Measurements from ENCODE around the gene PLA2R1. TPM values are rescaled to one million over a fixed set of nuclear protein-coding genes. Genes with fewer than 3 reads are reported as not detected.

PLA2R1 gene
- total and polyA plus RNA-seq, 8 donors, result 0.31 to 6.8 (median 3.3) TPM

DNA sequence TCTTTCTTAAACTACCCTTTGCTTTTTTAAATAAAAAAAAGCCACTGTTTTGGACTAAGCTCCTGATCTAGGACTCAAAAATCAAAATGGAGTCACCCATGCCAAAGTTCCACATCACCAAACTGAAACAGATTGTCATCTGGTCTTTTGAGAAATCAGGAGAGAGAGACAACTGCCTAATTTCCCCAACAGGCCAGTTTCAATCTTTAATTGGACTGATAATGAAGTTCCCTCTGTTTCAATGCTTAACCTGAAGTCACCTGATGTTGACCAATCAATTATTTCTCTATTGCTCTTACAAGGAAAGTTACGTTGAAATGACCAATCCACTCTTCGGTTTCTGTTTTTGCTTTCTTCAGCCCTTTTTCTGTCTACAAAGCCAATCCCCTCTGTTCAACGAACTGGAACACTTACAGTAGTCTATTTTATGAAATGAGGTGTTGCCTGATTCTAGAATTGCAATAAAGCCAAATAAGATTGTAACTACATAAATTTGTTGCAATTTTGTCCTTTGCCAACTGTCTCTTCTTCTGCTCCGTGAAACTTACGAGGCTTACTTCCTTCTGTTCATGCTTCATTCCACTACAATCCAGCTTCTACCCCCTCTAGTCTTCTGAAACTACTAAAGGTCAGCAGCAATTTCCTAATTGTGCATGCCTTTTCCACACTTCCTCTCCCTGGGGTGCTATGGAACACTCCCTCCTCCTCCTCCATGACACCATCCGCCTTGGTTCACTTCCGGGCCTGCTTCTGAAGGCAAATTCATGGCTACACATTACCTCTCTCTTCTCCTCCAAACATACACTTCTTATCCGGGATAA, 169.2 kb downstream of the PLA2R1 start:
- H3K4me3 ChIP-seq, result no peak overlapping the region
- TF ChIP-seq, protein P1, sequence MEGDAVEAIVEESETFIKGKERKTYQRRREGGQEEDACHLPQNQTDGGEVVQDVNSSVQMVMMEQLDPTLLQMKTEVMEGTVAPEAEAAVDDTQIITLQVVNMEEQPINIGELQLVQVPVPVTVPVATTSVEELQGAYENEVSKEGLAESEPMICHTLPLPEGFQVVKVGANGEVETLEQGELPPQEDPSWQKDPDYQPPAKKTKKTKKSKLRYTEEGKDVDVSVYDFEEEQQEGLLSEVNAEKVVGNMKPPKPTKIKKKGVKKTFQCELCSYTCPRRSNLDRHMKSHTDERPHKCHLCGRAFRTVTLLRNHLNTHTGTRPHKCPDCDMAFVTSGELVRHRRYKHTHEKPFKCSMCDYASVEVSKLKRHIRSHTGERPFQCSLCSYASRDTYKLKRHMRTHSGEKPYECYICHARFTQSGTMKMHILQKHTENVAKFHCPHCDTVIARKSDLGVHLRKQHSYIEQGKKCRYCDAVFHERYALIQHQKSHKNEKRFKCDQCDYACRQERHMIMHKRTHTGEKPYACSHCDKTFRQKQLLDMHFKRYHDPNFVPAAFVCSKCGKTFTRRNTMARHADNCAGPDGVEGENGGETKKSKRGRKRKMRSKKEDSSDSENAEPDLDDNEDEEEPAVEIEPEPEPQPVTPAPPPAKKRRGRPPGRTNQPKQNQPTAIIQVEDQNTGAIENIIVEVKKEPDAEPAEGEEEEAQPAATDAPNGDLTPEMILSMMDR (IDR thresholded peaks at IDR 0.05), result no peak
- TF ChIP-seq EP300 (IDR thresholded peaks at IDR 0.05) (no peak), POLR2AphosphoS5 (IDR thresholded peaks at IDR 0.05) (no peak), POLR2A (IDR thresholded peaks at IDR 0.05) (no peak)
- no peak for DNase-seq
- H3K9me3 ChIP-seq, result no peaks in the 10 kb centered on the region
- H3K36me3 ChIP-seq, result no peaks in the 10 kb centered on the region
- H3K27ac ChIP-seq, result no peak overlapping the region
- H3K4me1 ChIP-seq, result peaks cover 0 to 16% (median 0%) of the 10 kb centered on the region in 4 donors
- H3K27me3 ChIP-seq, result no peaks in the 10 kb centered on the region
- intact Hi-C loops (cut with DNase I; ENCODE audit: low total_unique reads), result no loop called here
- whole genome bisulfite sequencing, 5 donors, result 80 to 90% (median 88%) methylated on average over 8 of the region's 8 CpGs

DNA sequence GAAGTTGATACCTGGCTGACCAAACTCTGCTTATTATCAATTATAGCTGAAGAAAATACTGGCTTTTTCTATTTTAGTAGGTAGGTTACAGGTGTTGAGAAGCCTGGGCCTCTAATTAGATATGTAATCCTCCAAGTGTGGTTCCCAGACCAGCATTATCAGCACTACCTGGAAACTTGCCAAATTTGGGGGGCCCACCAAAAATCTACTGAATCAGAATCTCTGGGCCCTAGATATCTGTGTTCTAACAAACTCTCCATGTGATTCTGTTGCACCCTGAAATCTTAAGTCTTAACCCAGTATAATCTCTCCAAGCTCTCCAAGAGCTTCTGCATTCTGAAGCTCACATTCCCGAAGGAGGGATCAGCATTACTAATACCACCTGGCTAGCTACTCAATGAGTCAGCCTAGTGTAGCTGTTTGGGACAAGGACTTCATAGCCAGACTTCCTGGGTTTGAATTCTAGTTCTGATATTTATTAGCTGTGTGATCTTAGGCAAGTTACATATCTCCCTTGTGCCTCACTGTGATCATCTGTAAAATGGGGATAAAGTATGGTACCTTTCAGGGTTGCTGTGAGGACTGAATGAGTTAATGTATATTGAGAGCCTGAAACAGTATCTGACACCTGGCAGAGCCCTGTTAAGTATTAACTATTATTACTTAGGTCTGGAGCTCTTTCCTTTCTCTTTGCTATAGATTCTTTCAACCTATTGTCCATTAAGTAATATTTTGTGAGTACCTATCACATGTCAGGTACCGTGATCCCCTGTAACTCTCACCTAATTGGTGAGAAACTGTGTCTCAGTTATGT, 170.3 kb downstream of the PLA2R1 start:
- no peak for TF ChIP-seq EP300 (IDR thresholded peaks at IDR 0.05)
- no peak for TF ChIP-seq POLR2AphosphoS5 (IDR thresholded peaks at IDR 0.05)
- TF ChIP-seq POLR2A (IDR thresholded peaks at IDR 0.05), result no peak
- TF ChIP-seq, protein P1 (IDR thresholded peaks at IDR 0.05), result no peak
- H3K27ac ChIP-seq, result no peak overlapping the region
- peaks cover 0 to 16% (median 0%) of the 10 kb centered on the region in 4 donors for H3K4me1 ChIP-seq
- H3K27me3 ChIP-seq, result no peaks in the 10 kb centered on the region
- intact Hi-C loops (cut with DNase I; ENCODE audit: low total_unique reads), result no loop called here
- H3K9me3 ChIP-seq, result no peaks in the 10 kb centered on the region
- no peak overlapping the region for H3K4me3 ChIP-seq
- WGBS, 5 donors, result 46 to 56% (median 51%) methylated on average over 2 of the region's 2 CpGs
- H3K36me3 ChIP-seq, result no peaks in the 10 kb centered on the region
- DNase-seq, result no peak

DNA sequence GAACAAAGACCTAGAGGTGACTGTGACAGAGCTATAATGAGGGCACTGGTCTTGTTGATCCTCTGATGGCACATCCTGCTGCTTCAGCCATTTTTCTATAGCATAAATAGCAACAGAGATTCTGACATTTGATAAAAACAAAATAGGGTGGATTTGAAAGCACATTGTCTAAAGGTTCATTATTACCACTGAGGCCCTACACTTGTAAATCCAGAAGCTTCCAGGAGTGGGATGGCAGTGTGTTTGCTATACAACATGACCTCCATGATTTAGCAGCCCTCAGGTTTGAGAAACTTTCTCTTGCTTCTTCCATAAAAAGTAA, 171.2 kb downstream of the PLA2R1 start:
- intact Hi-C loops (cut with DNase I; ENCODE audit: low total_unique reads), result no loop called here
- no peak for DNase-seq
- H3K27ac ChIP-seq, result no peak overlapping the region
- H3K4me3 ChIP-seq, result no peak overlapping the region
- no peaks in the 10 kb centered on the region for H3K9me3 ChIP-seq
- TF ChIP-seq, protein P1 (IDR thresholded peaks at IDR 0.05), result no peak
- TF ChIP-seq EP300 (IDR thresholded peaks at IDR 0.05), result no peak
- H3K27me3 ChIP-seq, result no peaks in the 10 kb centered on the region
- no peaks in the 10 kb centered on the region for H3K36me3 ChIP-seq
- H3K4me1 ChIP-seq, result peaks cover 0 to 16% (median 0%) of the 10 kb centered on the region in 4 donors

DNA sequence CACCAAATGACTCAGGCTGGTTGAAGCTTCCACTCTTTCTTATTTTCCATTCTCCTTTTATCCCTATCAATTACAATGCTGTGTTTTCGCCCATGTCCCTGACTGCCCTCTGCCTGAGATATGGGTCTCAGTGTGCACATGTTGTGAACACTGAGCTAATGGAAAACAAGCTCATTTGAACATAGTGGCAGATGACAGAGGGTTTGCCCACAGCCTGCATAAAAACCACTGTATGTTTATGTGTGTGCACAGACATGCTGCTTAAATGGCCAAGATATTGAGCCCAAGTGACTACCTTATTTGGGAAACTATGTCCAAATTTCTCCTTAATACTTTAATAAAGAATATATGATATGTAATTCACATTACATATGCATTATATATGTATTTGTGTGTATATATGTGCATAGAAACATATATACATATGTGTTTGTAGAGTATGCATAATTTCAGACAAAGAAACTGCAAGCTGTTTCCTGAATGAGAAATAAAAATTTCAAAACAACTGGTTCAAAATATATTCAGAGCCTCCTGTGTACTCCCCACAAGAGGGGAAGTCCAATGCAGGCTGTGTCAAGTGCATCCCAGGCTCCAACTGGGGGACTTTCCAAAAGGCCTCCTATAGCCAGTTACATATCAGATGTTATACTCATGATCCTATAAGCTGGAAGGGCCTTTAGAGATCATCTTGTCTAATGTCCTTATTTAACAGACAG, 171.7 kb downstream of the PLA2R1 start:
- intact Hi-C loops (cut with DNase I; ENCODE audit: low total_unique reads), result no loop called here
- peaks cover 0 to 16% (median 0%) of the 10 kb centered on the region in 4 donors for H3K4me1 ChIP-seq
- no peak overlapping the region for H3K4me3 ChIP-seq
- H3K9me3 ChIP-seq, result no peaks in the 10 kb centered on the region
- DNase-seq, result peak in 1 of 2 donors; percentile 30
- WGBS, 5 donors, result 90 to 100% (median 97%) methylated on average over 1 of the region's 1 CpG
- no peak for TF ChIP-seq POLR2A (IDR thresholded peaks at IDR 0.05)
- TF ChIP-seq, protein P1 (IDR thresholded peaks at IDR 0.05), result no peak
- TF ChIP-seq POLR2AphosphoS5 (IDR thresholded peaks at IDR 0.05), result no peak
- TF ChIP-seq EP300 (IDR thresholded peaks at IDR 0.05), result no peak
- H3K27me3 ChIP-seq, result no peaks in the 10 kb centered on the region
- H3K36me3 ChIP-seq, result peaks cover 0 to 3% (median 1%) of the 10 kb centered on the region in 4 donors
- no peak overlapping the region for H3K27ac ChIP-seq
